NCI-H2227 (cell line): ENCODE results near the gene MICAL3.

ENCODE experiments used
- DNase-seq: peaks from one replicate; lab custom pipeline; 2025; ENCODE audit not compliant: unreplicated experiment; lab: John Stamatoyannopoulos, UW

Gene MICAL3

GRCh38 chr22:17783773-17784480, 240.4 kb downstream of the MICAL3 start:
- no peak for DNase-seq

GRCh38 chr22:17783312-17783711, 241.0 kb downstream of the MICAL3 start:
- no peak for DNase-seq

DNA sequence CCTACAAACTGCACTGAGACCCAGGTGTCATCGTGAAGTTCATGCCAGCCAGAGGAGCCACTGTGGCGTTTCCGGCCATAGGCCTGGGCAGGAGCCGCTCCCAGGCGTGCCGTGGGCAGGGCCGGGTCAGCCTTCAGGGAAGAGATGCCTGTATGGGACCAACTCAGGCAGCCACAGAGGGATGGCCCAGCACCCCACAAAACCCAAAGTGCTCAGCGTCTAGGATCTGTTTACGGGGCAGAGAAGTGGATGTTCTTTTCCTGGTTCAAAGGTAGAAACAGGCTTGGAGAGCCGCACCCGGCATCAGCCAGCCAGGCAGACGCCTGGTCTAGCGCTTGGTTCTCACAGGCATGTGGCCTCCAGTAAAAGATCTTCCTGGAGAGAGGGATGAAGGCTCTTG, 241.7 kb downstream of the MICAL3 start:
- DNase-seq = no peak

DNA sequence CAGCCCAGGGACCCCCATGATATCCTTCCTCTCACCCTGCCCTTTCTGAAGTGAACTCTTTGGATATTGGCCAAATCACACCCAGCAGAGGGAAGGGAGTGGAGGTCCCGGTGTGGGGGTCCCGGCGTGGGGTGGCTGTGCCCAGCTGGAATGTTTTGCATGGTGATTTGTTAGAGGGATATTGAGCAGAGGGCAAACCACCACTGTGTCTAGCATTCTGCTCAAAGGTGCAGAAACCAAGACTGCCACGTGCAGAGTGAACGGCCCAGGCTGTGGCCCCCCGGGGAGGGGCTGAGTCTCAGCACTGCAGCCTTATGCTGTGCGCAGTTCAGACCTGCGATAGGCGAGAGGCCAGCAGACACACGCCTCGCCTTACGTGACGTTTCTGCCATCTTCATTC, 242.2 kb downstream of the MICAL3 start:
- no peak for DNase-seq

DNA sequence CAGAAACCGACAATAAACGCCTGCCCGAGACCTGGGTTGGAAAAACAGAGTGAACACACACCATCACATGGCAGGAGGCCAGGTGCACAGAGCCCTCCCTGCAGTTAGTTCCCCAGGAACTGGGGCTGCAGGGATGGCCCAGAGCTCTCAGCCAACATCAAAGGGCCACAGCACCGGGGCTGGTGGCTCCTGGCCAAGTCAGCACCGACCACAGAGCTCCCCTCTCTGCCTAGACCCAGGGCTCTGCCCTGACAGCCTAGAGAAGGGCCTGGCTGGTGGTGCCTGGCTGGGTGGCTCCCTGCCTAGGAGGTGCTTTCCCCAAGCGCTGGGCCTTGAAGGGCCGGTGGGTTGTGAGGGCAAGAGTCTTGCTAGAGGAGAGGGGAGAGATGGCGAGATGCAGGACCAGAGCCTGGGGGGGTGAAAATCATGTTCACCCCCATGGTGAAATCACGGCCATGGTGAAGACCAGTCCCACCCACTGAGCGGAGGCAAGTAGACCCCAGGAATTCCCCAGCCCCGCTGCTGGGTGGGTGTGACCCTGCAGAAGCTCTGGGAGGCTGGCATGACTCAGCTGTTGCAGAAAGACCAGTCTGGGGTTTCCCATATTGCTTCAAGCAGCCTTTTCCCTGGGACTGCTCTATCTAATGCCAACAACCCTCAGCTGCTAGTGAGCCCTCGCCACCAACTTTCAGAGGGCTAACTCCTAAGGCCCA, 242.9 kb downstream of the MICAL3 start:
- DNase-seq = no peak

DNA sequence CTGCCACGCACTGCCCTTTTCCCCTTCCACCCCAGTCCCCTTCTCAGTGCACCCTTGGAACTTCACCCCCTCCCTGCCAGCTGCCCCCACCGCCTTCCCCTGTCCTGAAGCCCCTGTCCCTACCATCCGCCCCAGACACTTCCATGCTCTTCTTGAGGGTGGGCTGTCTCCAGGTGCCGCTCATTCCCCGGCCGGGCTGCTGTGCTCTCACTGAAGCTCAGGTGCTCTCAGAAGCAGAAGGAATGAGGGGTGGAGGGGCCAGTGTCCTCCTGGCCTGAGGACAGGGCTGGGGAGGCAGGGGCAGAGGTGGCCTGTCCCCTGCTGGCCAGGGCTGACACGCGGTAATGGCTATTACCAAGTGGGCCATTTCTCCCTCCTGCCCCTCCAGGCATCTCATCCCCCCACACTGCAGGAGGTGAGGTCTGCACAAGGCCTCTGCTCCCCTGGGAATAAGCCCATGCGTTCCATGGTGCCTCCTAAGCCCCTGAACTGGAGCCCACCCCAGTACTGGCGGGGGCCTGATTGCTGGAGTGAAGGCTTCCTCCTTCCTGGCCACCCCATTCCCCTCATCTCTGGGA, 243.5 kb downstream of the MICAL3 start:
- DNase-seq = no peak

- no peak for DNase-seq
These were observed 244.1 kb downstream of the MICAL3 start for GRCh38 chr22:17780116-17780740.

- no peak for DNase-seq
These were observed 244.9 kb downstream of the MICAL3 start for GRCh38 chr22:17779286-17780115.

GRCh38 chr22:17778412-17778976, 245.9 kb downstream of the MICAL3 start:
- no peak for DNase-seq

- DNase-seq = no peak
These were observed 246.7 kb downstream of the MICAL3 start for GRCh38 chr22:17777717-17778044.

- no peak for DNase-seq
These were observed 247.2 kb downstream of the MICAL3 start for GRCh38 chr22:17777005-17777716.

DNA sequence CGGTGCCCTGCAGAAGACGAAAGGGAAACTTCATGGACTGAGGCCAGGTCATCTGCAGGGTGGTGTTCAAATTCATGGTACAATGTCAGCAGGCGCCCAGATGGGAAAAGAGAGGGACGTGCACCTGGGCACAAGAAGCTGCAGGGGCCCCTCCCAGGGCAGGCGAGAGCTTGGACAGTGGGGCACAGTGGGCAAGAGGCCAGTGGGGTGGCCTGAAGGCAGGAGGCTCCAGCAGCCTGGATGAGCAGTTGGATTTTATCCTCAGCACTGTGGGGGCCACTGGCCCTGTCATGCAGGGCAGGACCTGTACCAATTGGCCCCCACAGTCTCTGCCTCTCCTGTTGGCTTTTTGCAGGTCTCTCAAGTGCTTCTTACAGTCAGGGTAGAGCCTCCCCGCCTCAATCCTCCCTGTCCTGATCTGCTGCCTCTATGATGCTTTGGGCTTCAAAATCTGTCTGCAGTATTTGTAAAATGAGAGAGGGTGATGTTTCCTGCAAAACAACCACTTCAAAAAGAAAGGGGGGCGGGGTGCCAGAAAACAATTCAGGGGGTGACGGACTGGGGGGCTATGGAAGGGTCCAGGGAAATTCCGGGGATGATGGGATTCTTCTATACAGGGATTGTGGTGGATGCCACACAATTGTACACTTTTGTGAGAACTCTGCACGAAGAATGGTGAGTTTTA, 248.4 kb downstream of the MICAL3 start:
- no peak for DNase-seq

- DNase-seq = no peak
These were observed 249.3 kb downstream of the MICAL3 start for GRCh38 chr22:17774926-17775685.

DNA sequence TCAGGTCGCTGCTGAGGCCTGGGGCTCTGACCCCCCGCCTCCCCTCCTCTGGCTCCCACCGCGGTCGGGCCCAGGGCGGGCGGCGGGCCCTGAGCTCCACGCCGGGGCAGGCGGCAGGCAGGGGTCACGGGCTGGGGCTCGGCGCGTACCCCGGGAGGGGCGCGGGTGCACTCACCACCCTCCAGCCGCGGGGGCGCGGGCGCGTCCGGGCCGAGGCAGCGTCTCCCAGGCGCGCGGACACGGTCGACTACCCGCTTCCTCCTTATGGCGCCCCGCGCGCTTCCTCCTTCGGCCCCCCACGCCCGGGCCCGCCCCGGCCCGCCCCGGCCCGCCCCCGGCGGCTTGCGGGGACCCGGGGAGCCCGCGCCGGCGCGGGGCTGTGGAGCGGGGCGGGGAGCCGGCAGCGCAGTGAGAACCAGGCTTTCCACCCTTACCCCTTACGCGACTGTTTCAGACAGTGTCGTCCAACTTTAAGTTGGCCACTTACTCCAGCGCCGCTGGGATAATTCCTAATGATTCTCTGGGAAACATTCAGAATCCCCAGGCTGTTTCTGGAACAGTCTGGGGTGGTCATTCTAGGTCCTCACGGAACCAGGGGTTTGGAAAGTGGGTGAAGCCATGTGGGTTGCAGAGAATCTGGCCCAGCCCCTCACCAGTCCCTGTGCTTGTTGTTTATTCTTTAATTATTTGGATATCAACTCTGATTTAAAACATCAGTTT, 250.0 kb downstream of the MICAL3 start, which contains the start of gene BID:
TSS of gene BID (minus strand) at position 264 of the 720 bp plus-strand sequence. CDS start 24,353 bp downstream, outside the sequence.
- peak; percentile 40 for DNase-seq

DNA sequence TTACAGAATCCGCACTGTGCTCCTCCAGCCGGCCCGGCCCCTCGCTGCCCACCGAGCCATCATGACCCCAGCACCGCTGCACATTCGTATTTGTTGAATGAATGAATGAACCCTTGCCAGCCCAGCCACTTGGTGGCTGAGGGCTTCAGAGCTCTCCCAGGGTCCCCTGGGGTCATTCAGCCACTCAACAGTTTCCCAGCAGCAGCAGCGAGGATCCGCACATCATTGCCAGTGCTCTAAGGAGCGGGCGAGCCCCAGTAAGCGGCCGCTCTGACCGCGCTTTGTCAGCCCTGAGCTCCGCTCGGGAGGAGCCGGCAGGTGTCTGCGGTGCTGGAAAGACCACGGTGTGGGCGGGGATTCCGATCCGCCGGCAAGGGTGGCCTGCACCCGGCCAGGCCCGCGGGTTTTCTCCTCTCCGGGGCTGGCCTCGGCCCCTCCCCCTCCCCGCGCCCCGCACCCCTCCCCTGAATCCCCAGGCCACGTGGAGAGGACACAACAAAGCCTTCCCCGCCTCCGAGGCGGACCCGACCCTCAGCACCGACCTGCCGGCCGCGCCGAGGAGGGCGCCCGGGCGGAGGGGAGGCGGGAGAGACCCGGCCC, 250.7 kb downstream of the MICAL3 start:
- DNase-seq = peak; percentile 68

DNA sequence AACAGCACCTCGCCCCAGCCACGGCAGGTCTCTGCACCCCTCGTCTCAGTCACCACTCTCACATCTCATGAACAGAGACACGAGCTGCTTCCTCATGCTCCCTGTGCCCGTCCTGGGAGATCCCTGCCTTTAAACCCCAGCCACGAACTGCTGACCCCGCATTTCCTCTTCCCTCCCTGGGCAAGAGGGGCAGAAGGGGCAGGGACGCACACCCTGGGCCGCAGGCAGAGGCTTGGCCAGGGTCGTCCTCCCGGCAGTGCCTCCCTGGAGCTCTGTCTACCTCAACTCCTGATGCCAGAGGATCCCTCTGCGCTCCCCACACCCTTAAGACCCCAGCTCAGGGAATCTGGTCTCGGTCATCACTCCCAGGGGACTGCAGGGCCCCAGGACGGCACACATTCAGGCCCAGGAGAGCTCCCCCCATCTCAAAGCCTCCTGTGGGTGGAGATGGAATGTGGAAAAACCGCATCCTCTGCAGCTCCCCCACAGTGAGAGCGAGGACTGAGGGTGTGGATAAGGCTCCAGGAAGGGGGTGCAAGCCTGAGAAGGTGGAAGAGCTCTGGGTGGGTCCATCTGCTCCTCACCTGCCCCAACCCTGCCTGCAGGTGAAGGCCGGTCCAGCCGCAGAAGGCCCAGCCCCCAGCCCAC, 251.3 kb downstream of the MICAL3 start:
- DNase-seq = no peak
